ENCODE results near the gene ANKRD60.

Gene ANKRD60

GRCh38 chr20:58256307-58256706, 27.9 kb upstream of the ANKRD60 start:
- TF ChIP-seq YY1 (IDR thresholded peaks at IDR 0.05; ENCODE audit: low read depth) = no peak
- TF ChIP-seq NFIC (IDR thresholded peaks at IDR 0.05) = no peak
- no peak for TF ChIP-seq EGR1 (IDR thresholded peaks at IDR 0.05)
- TF ChIP-seq TEAD4 (IDR thresholded peaks at IDR 0.05) = no peak
- TF ChIP-seq TCF12 (IDR thresholded peaks at IDR 0.05; ENCODE audit: low read depth) = no peak
- TF ChIP-seq FOXM1 (IDR thresholded peaks at IDR 0.05; ENCODE audit: borderline replicate concordance, low read depth) = no peak

GRCh38 chr20:58254890-58255289, 26.4 kb upstream of the ANKRD60 start:
- TF ChIP-seq ZBTB7A (IDR thresholded peaks at IDR 0.05; ENCODE audit: low read depth) (no peak), TCF12 (IDR thresholded peaks at IDR 0.05; ENCODE audit: low read depth) (no peak), FOXM1 (IDR thresholded peaks at IDR 0.05; ENCODE audit: borderline replicate concordance, low read depth) (no peak), REST (IDR thresholded peaks at IDR 0.05; ENCODE audit: low read depth) (no peak), MAX (IDR thresholded peaks at IDR 0.05) (no peak), TAF1 (IDR thresholded peaks at IDR 0.05; ENCODE audit: low read depth) (no peak), TEAD4 (IDR thresholded peaks at IDR 0.05) (no peak), EP300 (IDR thresholded peaks at IDR 0.05; ENCODE audit: borderline replicate concordance) (no peak), YY1 (IDR thresholded peaks at IDR 0.05; ENCODE audit: low read depth) (no peak), CREB1 (IDR thresholded peaks at IDR 0.05; ENCODE audit: low read depth) (no peak), EGR1 (IDR thresholded peaks at IDR 0.05) (no peak), USF1 (IDR thresholded peaks at IDR 0.05) (no peak)

GRCh38 chr20:58251979-58252591, 23.6 kb upstream of the ANKRD60 start:
- TF ChIP-seq MAX (IDR thresholded peaks at IDR 0.05) = no peak

- TF ChIP-seq FOXM1 (IDR thresholded peaks at IDR 0.05; ENCODE audit: borderline replicate concordance, low read depth) (no peak), EGR1 (IDR thresholded peaks at IDR 0.05) (no peak), REST (IDR thresholded peaks at IDR 0.05; ENCODE audit: low read depth) (no peak), TCF12 (IDR thresholded peaks at IDR 0.05; ENCODE audit: low read depth) (no peak), NFIC (IDR thresholded peaks at IDR 0.05) (no peak), CREB1 (IDR thresholded peaks at IDR 0.05; ENCODE audit: low read depth) (no peak), TEAD4 (IDR thresholded peaks at IDR 0.05) (no peak), ZBTB7A (IDR thresholded peaks at IDR 0.05; ENCODE audit: low read depth) (no peak), CEBPB (IDR thresholded peaks at IDR 0.05) (no peak), USF1 (IDR thresholded peaks at IDR 0.05) (no peak), RAD21 (IDR thresholded peaks at IDR 0.05; ENCODE audit: low read depth) (no peak), EP300 (IDR thresholded peaks at IDR 0.05; ENCODE audit: borderline replicate concordance) (no peak), MAX (IDR thresholded peaks at IDR 0.05) (no peak), YY1 (IDR thresholded peaks at IDR 0.05; ENCODE audit: low read depth) (no peak), TAF1 (IDR thresholded peaks at IDR 0.05; ENCODE audit: low read depth) (no peak)
Observed at GRCh38 chr20:58251348-58251978, 23.0 kb upstream of the ANKRD60 start.

- TF ChIP-seq USF1 (IDR thresholded peaks at IDR 0.05) (no peak), ZBTB7A (IDR thresholded peaks at IDR 0.05; ENCODE audit: low read depth) (no peak), REST (IDR thresholded peaks at IDR 0.05; ENCODE audit: low read depth) (no peak), TAF1 (IDR thresholded peaks at IDR 0.05; ENCODE audit: low read depth) (no peak), NFIC (IDR thresholded peaks at IDR 0.05) (no peak), CREB1 (IDR thresholded peaks at IDR 0.05; ENCODE audit: low read depth) (no peak), TCF12 (IDR thresholded peaks at IDR 0.05; ENCODE audit: low read depth) (no peak), CEBPB (IDR thresholded peaks at IDR 0.05) (no peak), EGR1 (IDR thresholded peaks at IDR 0.05) (no peak), YY1 (IDR thresholded peaks at IDR 0.05; ENCODE audit: low read depth) (no peak), RAD21 (IDR thresholded peaks at IDR 0.05; ENCODE audit: low read depth) (no peak), MAX (IDR thresholded peaks at IDR 0.05) (no peak), EP300 (IDR thresholded peaks at IDR 0.05; ENCODE audit: borderline replicate concordance) (no peak), TEAD4 (IDR thresholded peaks at IDR 0.05) (no peak), FOXM1 (IDR thresholded peaks at IDR 0.05; ENCODE audit: borderline replicate concordance, low read depth) (no peak)
Observed at GRCh38 chr20:58246346-58246745, 17.9 kb upstream of the ANKRD60 start.
